PC-9 (cell line): ENCODE measurements around the gene OR9Q1. TPM values are rescaled to one million over a fixed set of nuclear protein-coding genes. Genes with fewer than 3 reads are reported as not detected.

Source experiments
- BruUV-seq: library from RNA; stranded (reverse); fragments of 400-500 nt; replicated peaks from 2 replicates; lab custom pipeline; 2021; lab: Mats Ljungman, UMichigan
- CTCF ChIA-PET: fragments of 300-600 bp; sonication (Branson Sonifier 250); formaldehyde crosslinking; loops from one replicate; lab custom pipeline; 2022; ENCODE audit warnings: antibody characterized with exemption; lab: Charles Lee
- POLR2A ChIA-PET: fragments of 300-600 bp; sonication (Branson Sonifier 250); formaldehyde crosslinking; loops from one replicate; lab custom pipeline; 2022; ENCODE audit warnings: antibody characterized with exemption; ENCODE audit not compliant: unreplicated experiment; lab: Charles Lee
- DNase-seq, 2 experiments: peaks; one replicate each; pipeline versions ENCODE4 v3.0.0 to v3.0.0-alpha.2; 2015 to 2022; ENCODE audit warnings: mixed read lengths in 1 of 2
- H2AFZ ChIP-seq: fragments of 200-600 bp; sonication (generic); 2 replicates; pipeline ENCODE4 v1.8.1; 2017; ENCODE audit warnings: antibody characterized with exemption
- H3F3A ChIP-seq: fragments of 200-600 bp; sonication (generic); 2 replicates; pipeline ENCODE4 v1.8.1; 2017; ENCODE audit warnings: antibody characterized with exemption, mild to moderate bottlenecking, low read depth; ENCODE audit not compliant: insufficient read depth
- H3K27ac ChIP-seq: fragments of 200-600 bp; sonication (generic); 2 replicates; pipeline ENCODE4 v1.6.1; 2016; ENCODE audit warnings: mixed run types
- H3K27me3 ChIP-seq: fragments of 200-600 bp; sonication (generic); 2 replicates; pipeline ENCODE4 v1.6.1; 2016; ENCODE audit warnings: low read depth, mixed run types; ENCODE audit not compliant: insufficient read depth
- H3K36me3 ChIP-seq: fragments of 200-600 bp; sonication (generic); 2 replicates; pipeline ENCODE4 v1.6.1; 2016; ENCODE audit warnings: low read depth, mixed run types
- H3K4me1 ChIP-seq: fragments of 200-600 bp; sonication (generic); replicated peaks from 2 replicates; pipeline ENCODE4 v1.6.1; 2016; ENCODE audit warnings: mixed run types; ENCODE audit not compliant: insufficient read depth
- H3K4me2 ChIP-seq: fragments of 200-600 bp; sonication (generic); 2 replicates; pipeline ENCODE4 v1.6.1; 2017; ENCODE audit warnings: mixed run types
- H3K4me3 ChIP-seq: fragments of 200-600 bp; sonication (generic); 2 replicates; pipeline ENCODE4 v1.6.1; 2016; ENCODE audit warnings: mixed run types
- H3K79me2 ChIP-seq: fragments of 200-600 bp; sonication (generic); 2 replicates; pipeline ENCODE4 v1.6.1; 2017; ENCODE audit warnings: low read depth, mixed run types
- H3K9me2 ChIP-seq: fragments of 200-600 bp; sonication (generic); 2 replicates; pipeline ENCODE4 v1.8.1; 2017; ENCODE audit warnings: mild to moderate bottlenecking; ENCODE audit not compliant: insufficient read depth
- H3K9me3 ChIP-seq: fragments of 200-600 bp; sonication (generic); 2 replicates; pipeline ENCODE4 v1.8.1; 2016; ENCODE audit warnings: low read depth; ENCODE audit not compliant: insufficient read depth
- H4K20me1 ChIP-seq: fragments of 200-600 bp; sonication (generic); 2 replicates; pipeline ENCODE4 v1.8.1; 2017; ENCODE audit not compliant: insufficient read depth
- EZH2 ChIP-seq: fragments of 200-600 bp; sonication (generic); IDR thresholded peaks from 2 replicates; pipeline ENCODE4 v1.8.0; 2017; ENCODE audit warnings: antibody characterized with exemption, low read depth
- intact Hi-C: fragments of 100-400 bp; cut with micrococcal nuclease; formaldehyde crosslinking; loops from one replicate; pipeline ENCODE4 v1.10.0; 2022; ENCODE audit not compliant: unreplicated experiment
- total RNA-seq: library from RNA; stranded (reverse); gene quantifications from 2 replicates; pipeline ENCODE4 v1.2.3, GENCODE V29; 2021
- TF ChIP-seq, protein P1 (sequence below): fragments of 200-600 bp; sonication (generic); conservative IDR thresholded peaks from 2 replicates; pipeline ENCODE4 v1.6.1; 2017; ENCODE audit warnings: mixed run types, antibody characterized with exemption, mild to moderate bottlenecking, moderate library complexity

OR9Q1 gene
- total RNA-seq, 1 experiment from 2014 or later, result not detected

DNA sequence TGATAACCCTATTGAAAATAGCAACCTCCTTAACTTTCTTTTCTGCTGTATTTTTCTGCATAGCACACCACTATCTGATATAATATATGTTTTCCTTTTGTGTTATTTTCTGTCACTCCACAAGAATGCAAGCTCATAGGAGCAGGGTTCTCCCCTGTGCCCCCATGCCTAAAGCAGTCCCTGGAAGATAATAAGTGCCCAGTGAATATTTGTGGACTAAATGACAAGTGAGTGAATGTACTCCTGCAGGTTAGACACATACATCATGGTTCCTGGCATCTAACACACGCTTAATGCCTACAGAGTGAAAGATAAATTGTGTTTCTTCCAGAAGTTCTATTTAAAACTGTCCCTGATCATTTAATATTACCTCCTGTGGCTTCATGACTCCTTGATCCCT, 141.3 kb downstream of the OR9Q1 start:
- intact Hi-C loops, result no loop called here
- POLR2A ChIA-PET, result no interaction called here

GRCh38 chr11:58165504-58166106, 141.9 kb downstream of the OR9Q1 start:
- no peak overlapping the region for H3K4me2 ChIP-seq
- no peaks in the 10 kb centered on the region for H4K20me1 ChIP-seq

More for the DNA sequence above, 141.3 kb downstream of the OR9Q1 start:
- Histone ChIP-seq H3K4me1 (no peaks in the 10 kb centered on the region), H3K4me2 (no peak overlapping the region), H3K4me3 (no peak overlapping the region), H3K36me3 (no peaks in the 10 kb centered on the region), H3K27me3 (0 out of 2 replicates have a peak, but pooled peaks cover 6% of the 10 kb centered on the region), H4K20me1 (no peaks in the 10 kb centered on the region), H3K27ac (no peak overlapping the region), H3K79me2 (no peaks in the 10 kb centered on the region), H2AFZ (no peak overlapping the region), H3K9me2 (no peaks in the 10 kb centered on the region; the same call in 1 of the 2 replicates), H3F3A (no peaks in the 10 kb centered on the region), H3K9me3 (no peaks in the 10 kb centered on the region)
- TF ChIP-seq, protein P1, sequence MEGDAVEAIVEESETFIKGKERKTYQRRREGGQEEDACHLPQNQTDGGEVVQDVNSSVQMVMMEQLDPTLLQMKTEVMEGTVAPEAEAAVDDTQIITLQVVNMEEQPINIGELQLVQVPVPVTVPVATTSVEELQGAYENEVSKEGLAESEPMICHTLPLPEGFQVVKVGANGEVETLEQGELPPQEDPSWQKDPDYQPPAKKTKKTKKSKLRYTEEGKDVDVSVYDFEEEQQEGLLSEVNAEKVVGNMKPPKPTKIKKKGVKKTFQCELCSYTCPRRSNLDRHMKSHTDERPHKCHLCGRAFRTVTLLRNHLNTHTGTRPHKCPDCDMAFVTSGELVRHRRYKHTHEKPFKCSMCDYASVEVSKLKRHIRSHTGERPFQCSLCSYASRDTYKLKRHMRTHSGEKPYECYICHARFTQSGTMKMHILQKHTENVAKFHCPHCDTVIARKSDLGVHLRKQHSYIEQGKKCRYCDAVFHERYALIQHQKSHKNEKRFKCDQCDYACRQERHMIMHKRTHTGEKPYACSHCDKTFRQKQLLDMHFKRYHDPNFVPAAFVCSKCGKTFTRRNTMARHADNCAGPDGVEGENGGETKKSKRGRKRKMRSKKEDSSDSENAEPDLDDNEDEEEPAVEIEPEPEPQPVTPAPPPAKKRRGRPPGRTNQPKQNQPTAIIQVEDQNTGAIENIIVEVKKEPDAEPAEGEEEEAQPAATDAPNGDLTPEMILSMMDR, result no peak
- TF ChIP-seq EZH2, result no peak
- no TSS peak for BruUV-seq
- CTCF ChIA-PET, result no interaction called here
- no peak for DNase-seq

GRCh38 chr11:58177409-58178054, 153.9 kb downstream of the OR9Q1 start:
- no peak for TF ChIP-seq EZH2
- TF ChIP-seq, protein P1, result no peak
- no peaks in the 10 kb centered on the region for H3F3A ChIP-seq
- no peak overlapping the region for H3K4me2 ChIP-seq
- intact Hi-C loops, result no loop called here
- H3K36me3 ChIP-seq, result no peaks in the 10 kb centered on the region
- DNase-seq, result no peak
- H4K20me1 ChIP-seq, result no peaks in the 10 kb centered on the region
- H3K4me3 ChIP-seq, result no peak overlapping the region
- no peaks in the 10 kb centered on the region; the same call in 1 of the 2 replicates for H3K27me3 ChIP-seq
- no peaks in the 10 kb centered on the region; the same call in 1 of the 2 replicates for H3K9me2 ChIP-seq
- ChIA-PET CTCF (no interaction called here), POLR2A (no interaction called here)
- H3K4me1 ChIP-seq, result no peaks in the 10 kb centered on the region
- H3K27ac ChIP-seq, result no peak overlapping the region
- H2AFZ ChIP-seq, result no peak overlapping the region
- H3K79me2 ChIP-seq, result no peaks in the 10 kb centered on the region
- no TSS peak for BruUV-seq
- no peaks in the 10 kb centered on the region for H3K9me3 ChIP-seq

More at GRCh38 chr11:58165504-58166106, 141.9 kb downstream of the OR9Q1 start:
- intact Hi-C loops, result no loop called here
- Histone ChIP-seq H3K4me3 (no peak overlapping the region), H2AFZ (no peak overlapping the region), H3F3A (no peaks in the 10 kb centered on the region), H3K36me3 (no peaks in the 10 kb centered on the region), H3K9me3 (no peaks in the 10 kb centered on the region), H3K9me2 (no peaks in the 10 kb centered on the region; the same call in 1 of the 2 replicates), H3K27ac (no peak overlapping the region), H3K27me3 (0 out of 2 replicates have a peak, but pooled peaks cover 6% of the 10 kb centered on the region), H3K79me2 (no peaks in the 10 kb centered on the region), H3K4me1 (no peaks in the 10 kb centered on the region)
- DNase-seq, result no peak
- ChIA-PET POLR2A (no interaction called here), CTCF (no interaction called here)
- no peak for TF ChIP-seq EZH2
- TF ChIP-seq, protein P1, result no peak
- BruUV-seq, result no TSS peak
